ENCODE results near the gene DNASE1L3.

- no peak for TF ChIP-seq FOXP2 (optimal IDR thresholded peaks at IDR 0.05; ENCODE audit: borderline replicate concordance, extremely low read depth, extremely low read length, insufficient read depth)
- TF ChIP-seq, protein P1, sequence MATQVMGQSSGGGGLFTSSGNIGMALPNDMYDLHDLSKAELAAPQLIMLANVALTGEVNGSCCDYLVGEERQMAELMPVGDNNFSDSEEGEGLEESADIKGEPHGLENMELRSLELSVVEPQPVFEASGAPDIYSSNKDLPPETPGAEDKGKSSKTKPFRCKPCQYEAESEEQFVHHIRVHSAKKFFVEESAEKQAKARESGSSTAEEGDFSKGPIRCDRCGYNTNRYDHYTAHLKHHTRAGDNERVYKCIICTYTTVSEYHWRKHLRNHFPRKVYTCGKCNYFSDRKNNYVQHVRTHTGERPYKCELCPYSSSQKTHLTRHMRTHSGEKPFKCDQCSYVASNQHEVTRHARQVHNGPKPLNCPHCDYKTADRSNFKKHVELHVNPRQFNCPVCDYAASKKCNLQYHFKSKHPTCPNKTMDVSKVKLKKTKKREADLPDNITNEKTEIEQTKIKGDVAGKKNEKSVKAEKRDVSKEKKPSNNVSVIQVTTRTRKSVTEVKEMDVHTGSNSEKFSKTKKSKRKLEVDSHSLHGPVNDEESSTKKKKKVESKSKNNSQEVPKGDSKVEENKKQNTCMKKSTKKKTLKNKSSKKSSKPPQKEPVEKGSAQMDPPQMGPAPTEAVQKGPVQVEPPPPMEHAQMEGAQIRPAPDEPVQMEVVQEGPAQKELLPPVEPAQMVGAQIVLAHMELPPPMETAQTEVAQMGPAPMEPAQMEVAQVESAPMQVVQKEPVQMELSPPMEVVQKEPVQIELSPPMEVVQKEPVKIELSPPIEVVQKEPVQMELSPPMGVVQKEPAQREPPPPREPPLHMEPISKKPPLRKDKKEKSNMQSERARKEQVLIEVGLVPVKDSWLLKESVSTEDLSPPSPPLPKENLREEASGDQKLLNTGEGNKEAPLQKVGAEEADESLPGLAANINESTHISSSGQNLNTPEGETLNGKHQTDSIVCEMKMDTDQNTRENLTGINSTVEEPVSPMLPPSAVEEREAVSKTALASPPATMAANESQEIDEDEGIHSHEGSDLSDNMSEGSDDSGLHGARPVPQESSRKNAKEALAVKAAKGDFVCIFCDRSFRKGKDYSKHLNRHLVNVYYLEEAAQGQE (IDR thresholded peaks at IDR 0.05; ENCODE audit: insufficient read depth in 1 of 2, low read depth in 2 of 2, low read length in 2 of 2), result no peak
- no peak for TF ChIP-seq POLR2AphosphoS5 (IDR thresholded peaks at IDR 0.05; ENCODE audit: low read depth, low read length)
These were observed 35.6 kb upstream of the DNASE1L3 start for GRCh38 chr3:58246148-58247047.
